GM21717 (cell line): ENCODE data around the gene NAGS.
"Not testable (repeated sequence)": the region's sequence is repeated elsewhere in the genome, so short reads cannot be mapped to it uniquely, and the experiment has no call there.

ENCODE experiments used
- ATAC-seq: cut with Tn5 transposase; IDR thresholded peaks from one replicate; pipeline ENCODE4 v1.9.1; 2021; ENCODE audit warnings: mild to moderate bottlenecking, moderate library complexity; ENCODE audit not compliant: unreplicated experiment

The NAGS gene

DNA sequence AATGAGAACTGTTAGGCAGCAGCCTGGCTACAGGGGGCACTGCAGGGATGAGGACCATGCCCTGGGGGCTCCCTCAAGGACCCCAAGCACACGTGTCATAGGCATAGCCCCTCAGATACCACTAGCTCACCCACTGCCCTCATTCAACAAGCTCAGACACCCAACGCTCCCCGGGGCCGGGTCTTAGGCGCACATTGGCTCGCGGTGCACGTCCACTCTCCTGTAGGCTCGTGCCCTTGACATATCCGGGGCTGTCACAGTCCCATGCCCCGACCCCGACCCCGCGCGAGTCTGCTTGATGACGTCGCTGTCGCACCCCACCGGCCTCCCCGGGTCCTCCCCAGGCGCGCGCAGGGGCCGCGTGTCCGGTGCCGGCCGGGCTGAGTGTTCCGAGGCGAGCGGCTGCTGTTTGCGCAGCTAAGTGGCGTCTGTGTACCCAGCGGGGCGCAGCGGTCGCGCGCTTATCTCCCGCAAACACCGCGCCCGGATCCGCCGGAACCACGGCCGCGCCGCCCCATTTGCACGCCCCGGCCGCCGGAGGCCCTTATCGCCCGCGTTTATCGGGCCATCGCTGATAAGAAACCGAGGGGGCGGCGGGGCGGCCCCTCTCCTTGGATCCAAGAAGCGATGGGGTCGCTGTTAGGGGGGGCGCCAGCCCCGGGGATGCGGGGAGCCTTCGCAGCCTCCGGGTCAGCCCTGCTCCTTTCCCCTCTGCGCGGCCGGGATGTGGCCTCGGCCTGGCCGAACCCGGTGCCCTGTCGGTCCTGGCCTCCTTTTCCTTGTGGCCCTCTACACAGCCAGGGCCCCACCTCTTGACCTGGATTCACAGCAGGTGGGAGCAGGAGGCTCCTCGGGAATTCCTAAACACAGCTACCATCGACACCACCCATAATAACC, 20.7 kb upstream of the NAGS start:
- no peak for ATAC-seq

- no peak for ATAC-seq
Measured at GRCh38 chr17:43984521-43984920, 19.9 kb upstream of the NAGS start.

- no peak for ATAC-seq
Measured at GRCh38 chr17:43986225-43986981, 18.0 kb upstream of the NAGS start.

DNA sequence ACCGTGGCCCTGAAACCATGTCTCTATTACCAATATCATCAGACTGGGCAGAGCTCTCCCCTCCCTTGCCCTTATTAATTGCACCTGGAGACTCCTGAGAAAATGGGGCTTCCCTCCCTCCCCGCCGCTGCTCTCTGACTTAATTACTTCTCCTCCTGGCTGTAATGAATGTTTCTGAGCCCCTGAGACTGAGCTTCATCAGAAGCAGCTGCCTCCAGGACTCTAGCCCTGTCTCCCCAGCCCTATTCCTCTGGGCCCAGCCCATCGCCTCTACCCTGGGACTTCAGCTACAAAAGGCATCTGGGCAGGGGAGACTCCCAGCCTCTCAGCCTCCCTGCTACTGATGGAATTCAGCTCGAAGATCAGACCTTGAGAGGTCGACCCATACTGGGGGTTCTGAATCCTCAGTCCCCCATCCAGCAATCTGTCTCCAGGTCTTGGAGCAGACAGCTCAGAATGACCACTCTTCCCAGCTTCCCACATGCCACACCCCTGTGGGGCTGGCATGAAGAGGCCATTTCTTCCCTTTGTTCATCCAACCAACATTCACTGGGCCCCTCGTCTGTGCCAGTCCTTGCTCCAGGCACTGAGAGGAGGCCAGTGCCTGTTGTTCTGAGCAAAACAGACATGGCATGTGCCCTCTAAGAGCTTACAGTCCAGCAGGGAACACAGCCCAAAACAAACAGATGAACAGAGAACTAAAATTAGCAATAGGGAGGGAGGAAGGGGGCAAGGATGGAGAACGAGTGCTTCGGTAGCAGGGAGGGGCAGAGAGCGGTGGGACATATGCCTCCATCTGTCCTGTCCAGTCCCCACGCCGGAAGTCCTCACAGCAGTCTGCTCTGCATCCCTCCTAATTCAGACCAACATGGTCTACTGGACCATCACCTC, 17.0 kb upstream of the NAGS start:
- no peak for ATAC-seq

DNA sequence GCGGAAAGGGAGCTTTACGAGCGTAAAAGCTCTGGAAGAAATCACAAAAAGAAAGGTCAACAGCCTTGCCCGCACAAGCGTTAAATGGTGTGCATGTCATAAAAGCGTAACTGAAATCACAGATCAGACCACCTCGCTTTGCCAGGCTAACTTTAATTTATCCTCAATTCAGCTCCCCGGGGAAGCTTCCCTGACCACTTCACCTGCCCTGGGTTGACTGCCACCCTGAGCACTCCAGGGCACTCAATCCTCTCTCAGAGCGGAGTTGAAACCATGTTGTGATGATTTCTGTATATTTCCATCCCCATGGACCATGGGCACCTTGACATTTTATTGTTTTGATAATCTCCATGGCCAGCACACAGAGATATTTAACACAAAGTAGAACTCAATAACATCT, 16.1 kb upstream of the NAGS start:
- no peak for ATAC-seq

DNA sequence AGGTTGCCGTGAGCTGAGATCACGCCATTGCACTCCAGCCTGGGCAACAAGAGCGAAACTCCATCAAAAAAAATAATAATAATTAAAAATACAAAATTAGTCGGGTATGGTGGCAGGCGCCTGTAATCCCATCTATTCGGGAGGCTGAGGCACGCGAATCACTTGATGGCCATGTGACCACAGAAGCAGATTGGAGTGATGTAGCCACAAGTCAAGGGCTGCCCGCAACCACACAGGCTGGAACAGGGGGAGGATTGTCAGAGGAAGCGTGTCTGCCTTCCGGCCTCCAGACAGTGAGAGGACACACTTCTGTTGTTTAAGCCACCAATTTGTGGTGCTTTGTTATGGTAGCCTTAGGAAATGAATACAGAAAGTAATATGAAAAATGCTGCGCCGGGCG, 11.8 kb upstream of the NAGS start:
- ATAC-seq, result no peak

- no peak for ATAC-seq
Measured at GRCh38 chr17:43994272-43995149, 9.9 kb upstream of the NAGS start.

GRCh38 chr17:43995150-43995471, 9.3 kb upstream of the NAGS start:
- no peak for ATAC-seq

GRCh38 chr17:43997180-43997579, 7.2 kb upstream of the NAGS start:
- not testable (repeated sequence) for ATAC-seq

DNA sequence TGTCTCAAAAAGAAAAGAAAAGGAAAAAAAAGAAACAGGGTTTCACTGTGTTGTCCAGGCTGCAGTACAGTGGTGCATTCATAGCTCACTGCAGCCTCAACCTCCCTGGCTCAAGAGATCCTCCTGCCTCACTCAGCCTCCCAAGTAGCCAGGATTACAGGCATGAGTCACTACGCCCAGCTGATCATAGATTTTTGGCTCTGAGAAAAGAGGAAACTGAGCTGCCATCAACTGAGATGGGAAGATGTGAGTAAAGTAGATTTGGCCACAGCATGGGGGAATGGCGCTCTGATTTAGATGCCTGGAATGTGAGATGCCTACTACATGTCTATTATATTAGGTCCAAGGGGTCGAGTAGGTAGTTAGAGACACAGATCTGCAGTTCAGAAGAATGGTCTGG, 5.9 kb upstream of the NAGS start:
- ATAC-seq, result no peak

DNA sequence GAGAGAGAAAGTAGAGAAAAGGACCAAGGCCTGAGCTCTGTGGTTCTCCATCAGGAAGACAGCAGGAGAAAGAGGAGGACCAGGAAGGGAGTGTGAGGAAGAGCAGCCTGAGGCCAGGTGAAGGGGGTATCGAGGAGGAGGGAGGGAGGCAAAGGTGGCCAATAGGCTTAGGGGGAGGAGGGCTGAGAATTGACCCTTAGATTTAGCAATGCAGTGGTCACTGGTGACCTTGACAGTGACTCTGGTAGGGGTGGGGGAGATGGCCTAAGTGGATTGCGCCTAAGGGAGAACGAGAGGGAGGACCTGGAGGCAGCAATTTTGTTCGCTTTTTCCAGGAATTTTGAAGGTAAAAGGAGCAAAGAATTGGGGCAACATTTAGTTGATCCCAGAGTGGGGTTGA, 5.4 kb upstream of the NAGS start:
- ATAC-seq, result no peak

DNA sequence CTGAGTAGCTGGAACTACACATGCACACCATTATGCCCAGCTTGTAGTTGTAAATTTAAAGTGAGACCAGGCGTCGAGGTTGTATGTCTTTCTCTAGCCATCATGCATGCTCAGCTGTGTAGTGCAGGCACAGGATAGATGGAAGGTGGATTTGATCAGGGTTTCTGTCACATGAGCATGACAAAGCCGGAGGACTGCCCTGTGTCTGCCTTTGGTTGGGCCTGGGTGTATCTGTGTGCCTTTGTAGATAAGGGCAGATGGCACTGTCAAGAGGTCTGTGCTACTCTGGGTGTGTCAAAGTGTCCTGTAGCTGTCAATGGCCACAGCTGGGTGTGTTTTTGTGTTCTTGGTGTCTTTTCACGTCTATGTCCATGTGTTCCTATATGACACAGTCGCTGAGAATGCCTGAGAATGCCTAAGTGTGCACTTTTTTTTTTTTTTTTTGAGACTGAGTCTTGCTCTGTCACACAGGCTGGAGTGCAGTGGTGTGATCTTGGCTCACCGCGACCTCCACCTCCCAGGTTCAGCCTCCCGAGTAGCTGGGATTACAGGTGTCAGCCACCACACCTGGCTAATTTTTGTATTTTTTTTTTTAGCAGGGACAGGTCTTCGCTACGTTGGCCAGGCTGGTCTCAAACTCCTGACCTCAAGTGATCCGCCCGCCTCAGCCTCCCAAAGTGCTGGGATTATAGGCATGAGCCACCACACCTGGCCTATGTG, 4.1 kb upstream of the NAGS start:
- ATAC-seq, result no peak

GRCh38 chr17:44000871-44001460, 3.5 kb upstream of the NAGS start:
- ATAC-seq, result no peak

GRCh38 chr17:44001461-44001920, 2.9 kb upstream of the NAGS start:
- no peak for ATAC-seq

DNA sequence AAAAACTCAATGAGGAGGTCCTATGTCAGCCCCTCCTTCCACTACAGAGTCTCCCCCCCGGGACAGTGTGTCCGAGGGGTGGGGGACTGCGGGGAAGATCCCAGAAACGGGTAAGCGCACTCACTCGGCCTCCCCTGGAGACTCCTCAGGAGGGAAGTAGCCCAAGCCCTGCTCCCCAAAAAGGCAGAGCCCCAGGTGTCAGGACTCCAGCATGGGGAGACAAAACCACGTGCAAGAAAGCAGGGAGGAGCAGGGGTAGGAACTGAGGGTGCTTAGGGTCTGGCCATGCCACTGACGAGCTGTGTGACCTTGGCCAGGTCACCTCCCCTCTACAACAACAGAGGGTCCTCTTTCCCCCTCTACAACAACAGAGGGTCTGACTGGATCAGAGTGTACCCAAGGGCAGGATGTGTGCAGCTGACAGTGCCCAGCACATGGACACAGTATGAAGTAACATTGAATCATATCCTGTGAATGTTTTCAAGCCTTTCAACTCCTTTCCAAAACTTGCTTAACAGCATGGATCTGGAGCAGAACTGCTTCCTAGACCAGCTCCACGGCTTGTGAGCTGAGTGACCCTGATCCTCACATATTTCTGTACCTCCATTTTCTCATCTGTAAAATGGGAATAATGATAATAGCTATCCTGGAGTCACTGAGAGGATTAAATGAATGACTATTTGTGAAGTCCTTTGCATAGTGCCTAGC, 2.1 kb upstream of the NAGS start:
- no peak for ATAC-seq

- ATAC-seq, result no peak
Measured at GRCh38 chr17:44004761-44005526, 522 bp downstream of the NAGS start.

DNA sequence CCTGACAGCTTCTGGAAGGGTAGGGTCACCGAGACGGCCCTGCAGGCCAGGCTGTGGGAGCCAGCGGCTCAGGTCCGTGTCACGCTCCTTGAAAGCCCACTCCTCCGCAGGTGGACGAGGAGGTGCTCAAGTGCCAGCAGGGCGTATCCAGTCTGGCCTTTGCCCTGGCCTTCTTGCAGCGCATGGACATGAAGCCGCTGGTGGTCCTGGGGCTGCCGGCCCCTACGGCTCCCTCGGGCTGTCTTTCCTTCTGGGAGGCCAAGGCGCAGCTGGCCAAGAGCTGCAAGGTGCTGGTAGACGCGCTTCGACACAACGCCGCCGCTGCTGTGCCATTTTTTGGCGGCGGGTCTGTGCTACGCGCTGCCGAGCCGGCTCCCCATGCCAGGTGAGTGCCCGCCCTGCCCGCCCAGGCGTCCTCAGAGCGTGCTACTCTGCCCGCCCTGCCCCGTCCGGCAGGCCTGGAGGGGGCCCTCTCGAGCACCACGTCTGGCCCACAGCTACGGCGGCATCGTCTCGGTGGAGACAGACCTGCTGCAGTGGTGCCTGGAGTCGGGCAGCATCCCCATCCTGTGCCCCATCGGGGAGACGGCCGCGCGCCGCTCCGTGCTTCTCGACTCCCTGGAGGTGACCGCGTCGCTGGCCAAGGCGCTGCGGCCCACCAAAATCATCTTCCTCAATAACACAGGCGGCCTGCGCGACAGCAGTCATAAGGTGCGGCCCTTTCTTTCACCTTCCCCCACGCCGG, 1.3 kb downstream of the NAGS start:
- ATAC-seq, result no peak
